CD4-positive, alpha-beta T cell treated with Interferon alpha-2 for 1 hour (primary cell): ENCODE data around the gene DCTPP1.
"Not testable (repeated sequence)": the region's sequence is repeated elsewhere in the genome, so short reads cannot be mapped to it uniquely, and the experiment has no call there.

Source experiments
- DNase-seq, 2 donors: peaks; one replicate each; pipeline ENCODE4 v3.0.0-alpha.2; 2020 to 2022

Gene DCTPP1

DNA sequence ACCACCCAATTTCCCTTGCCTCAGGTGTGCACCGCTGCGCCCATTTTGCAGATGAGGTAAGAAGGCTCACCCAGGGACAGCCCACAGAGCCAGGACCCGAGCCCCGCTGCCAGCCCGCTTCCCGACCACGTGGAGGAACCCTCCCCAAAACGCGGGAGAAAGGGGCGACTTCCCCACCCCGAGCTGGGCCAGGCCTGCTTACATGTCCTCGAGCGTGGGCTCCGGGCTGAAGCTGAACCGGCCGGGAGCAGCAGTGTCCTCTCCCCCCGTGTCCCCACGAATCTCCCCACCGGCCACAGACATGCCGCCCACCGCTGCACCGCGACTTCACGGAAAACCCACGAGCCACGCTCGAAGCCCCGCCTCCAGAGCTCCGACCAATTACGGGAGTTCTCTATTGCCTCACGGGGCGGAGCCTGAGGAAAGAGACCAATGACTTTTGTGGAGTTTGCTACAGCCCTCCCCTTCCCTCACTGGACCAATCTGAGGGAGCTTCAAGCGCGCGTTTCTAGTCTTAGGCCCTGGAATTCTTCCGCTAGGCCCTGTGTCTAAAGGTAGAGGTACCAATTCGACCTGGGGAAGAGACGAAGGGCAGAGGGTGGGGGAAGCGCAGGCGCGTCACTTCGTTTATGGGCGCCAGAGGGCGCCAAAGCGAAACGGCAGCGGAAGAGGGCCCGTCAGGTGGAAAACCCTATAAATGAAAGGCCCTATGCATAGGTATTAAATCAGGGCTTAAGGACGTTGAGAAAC, at the start of gene DCTPP1:
DCTPP1 (minus strand) TSS at position 353 of the 750 bp plus-strand sequence; CDS start at position 303, 50 bp downstream.
- DNase-seq: peak; percentile 98 to 99

DNA sequence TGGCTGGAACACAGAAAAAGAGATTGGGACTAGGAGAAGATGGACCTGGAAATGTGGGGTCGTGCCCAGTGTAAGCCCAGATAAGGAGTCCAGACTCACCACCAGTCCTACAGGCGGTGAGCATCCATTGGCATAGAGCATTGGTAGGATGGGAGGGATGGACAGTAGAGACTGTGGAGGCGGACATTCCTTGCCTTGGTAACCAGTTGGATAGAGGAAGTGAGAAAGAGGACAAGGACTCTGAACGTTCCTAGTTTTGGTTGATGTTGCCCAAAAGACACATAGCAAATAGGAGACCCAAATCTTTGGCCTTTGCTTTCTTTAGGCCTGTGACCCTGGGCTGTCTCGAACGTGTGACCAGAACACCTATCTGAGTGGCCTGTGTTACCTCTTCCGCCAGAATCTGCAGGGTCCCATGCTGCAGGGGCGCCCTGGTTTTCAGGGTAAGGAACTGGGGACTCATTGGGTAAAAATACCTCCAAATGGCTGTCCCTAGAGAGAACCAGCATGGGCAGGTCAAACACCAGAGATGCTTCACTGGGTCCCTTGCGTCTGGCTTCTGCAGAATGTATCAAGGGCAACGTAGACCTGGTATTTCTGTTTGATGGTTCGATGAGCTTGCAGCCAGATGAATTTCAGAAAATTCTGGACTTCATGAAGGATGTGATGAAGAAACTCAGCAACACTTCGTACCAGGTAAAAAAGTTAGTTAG, 49.1 kb upstream of the DCTPP1 start:
- DNase-seq: no peak

DNA sequence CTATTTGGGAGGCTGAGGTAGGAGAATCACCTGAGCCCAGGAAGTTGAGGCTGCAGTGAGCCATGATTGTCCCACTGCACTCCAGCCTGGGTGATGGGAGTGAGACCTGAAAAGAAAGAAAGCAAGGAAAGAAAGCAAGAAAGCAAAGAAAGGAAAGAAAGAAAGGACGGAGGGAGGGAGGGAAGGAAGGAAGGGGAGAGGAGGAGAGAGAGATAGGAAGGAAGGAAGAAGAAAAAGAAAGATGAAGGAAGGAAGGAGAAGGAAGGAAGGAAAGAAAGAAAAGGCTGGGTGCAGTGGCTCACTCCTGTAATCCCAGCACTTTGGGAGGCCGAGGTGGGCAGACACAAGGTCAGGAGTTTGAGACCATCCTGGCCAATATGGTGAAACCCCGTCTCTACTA, 47.9 kb upstream of the DCTPP1 start:
- DNase-seq: not testable (repeated sequence)

DNA sequence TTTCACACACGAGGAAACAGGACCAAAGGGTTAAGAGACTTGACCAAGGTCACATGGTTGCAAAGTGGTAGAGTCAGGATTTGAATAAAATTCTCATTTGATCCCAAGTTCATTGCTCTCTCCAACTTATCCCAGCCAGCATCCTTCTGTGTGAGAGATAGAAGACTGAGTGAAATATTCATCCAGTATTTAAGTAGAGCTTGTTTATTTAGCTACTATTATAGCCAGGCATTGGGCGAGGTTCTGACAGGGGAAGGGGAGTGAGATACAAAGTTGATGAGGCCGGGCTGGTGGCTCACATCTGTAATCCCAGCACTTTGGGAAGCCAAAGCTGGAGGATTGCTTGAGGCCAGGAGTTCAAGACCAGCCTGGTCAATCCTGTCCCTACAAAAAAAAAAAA, 47.2 kb upstream of the DCTPP1 start:
- no peak for DNase-seq

DNA sequence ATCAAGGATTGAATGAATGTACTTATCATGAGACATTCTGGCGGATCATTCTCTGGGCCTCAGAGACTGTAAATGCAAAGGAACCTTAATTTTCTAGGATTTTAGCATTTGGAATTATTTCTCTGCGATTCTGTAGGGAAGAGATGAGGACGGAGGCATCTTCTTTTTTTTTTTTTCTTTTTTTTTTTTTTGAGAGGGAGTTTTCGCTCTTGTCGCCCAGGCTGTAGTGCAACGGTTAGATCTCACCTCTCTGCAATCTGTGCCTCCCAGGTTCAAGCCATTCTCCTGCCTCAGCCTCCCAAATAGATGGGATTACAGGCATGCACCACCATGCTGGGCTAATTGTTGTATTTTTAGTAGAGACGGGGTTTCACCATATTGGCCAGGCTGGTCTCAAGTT, 44.9 kb upstream of the DCTPP1 start:
- DNase-seq: no peak

DNA sequence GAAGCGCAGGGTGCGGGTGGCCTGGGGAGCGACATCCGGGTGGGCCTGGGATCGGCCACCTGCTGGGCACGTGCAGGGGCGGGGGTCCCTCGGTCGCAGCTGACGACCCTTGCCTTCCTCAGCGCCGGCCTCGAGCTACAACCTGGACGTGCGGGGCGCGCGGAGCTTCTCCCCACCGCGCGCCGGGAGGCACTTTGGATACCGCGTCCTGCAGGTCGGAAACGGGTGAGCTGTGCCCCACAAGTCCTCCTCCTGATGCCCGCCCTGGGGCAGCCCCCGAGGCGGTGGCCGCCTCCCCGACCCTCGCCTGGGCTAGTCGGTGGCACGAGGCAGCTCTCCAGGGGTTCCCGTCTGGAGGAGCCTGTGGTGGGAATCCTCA, 44.2 kb upstream of the DCTPP1 start:
- DNase-seq: no peak

DNA sequence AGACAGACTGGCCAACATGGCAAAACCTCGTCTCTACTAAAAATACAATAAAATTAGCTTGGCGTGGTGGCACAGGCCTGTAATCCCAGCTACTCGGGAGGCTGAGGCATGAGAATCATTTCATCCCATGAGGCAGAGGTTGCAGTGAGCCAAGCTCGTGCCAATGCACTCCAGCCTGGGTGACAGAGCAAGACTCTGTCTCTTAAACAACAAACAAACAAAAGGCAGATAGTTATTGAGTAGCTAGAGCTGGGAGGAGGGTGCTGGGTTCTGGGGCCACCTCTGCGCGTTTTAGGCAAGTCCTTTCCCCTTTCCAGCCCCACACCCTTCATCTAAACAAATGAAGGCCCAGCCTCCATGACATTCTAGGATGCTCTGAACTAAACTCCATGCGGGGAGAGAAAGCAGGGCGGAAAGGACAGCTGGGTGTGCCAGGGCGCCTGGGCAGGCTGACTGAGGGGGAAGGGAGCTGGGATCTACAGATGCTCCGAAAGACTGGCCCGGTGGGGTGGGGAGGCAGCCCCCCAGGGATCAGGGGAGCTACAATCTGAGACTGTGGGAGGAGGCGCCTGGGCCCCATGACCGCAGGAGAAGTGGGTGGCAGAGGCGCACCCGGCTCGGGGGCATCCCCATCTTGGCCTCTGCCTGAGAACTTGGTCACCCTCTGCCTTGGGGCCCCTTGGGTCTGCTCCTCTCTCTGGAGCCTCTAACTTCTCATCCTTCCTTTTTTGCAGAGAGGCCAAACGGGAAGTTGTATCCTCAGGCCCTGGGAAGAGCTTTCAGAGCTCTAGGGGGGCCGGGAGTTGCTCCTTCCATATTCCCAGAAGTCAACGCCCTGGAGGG, 43.6 kb upstream of the DCTPP1 start:
- peak; percentile 34 to 58 for DNase-seq

DNA sequence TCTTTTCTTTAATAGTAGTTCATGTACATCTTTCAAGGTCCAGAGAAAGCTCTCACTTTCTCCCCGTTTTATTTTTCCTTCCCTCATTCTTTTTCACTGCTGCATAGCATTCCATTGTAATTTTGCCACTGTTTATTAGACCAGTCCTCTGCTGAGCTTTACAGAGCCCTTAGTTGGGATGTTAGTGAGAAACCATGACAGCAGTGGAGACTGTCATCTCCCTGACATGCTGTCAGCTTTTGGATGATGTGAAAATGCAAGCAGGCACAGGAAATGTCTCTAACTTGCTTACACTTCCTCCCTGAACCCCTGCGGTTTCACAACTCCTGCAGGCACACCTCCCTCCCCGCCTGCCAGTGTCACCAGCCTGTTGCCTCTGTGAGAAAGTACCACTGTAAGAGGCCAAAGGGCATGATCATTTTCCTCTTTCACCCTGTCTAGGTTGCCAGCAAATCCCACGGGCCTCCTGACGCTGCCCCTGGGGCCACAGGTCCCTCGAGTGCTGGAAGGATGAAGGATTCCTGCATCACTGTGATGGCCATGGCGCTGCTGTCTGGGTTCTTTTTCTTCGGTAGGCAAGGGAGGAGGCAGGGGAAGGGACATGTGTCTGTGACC, 42.6 kb upstream of the DCTPP1 start, which contains the start of gene ITGAL:
ITGAL (plus strand) TSS at position 415 of the 615 bp plus-strand sequence; CDS start at position 511, 96 bp downstream.
- DNase-seq: peak; percentile 82 to 90

DNA sequence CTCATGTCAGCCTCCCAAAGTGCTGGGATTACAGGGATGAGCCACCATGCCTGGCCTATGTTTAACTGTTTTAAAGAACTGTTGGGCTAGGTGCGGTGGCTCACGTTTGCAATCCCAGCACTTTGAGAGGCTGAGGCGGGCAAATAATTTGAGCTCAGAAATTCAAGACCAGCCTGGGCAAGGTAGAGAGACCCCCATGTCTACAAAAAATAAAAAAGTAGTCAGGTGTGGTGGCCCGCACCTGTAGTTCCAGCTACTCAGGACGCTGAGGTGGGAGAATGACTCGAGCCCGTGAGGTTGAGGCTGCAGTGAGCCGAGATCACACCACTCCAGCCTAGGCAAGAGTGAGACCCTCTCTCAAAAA, 40.8 kb upstream of the DCTPP1 start:
- DNase-seq: no peak

DNA sequence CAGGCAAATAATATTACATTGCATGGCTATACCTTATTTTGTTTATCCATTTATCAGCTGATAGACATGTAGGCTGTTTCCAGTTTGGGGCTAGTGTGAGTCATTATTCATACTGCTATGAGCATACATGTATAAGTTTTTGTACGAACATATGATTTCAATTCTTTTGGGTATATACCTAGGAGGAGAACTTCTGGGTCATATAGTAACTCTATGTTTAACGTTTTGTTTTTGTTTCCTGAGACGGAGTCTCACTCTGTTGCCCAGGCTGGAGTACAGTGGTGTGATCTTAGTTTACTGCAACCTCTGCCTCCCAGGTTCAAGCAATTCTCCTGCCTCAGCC, 40.3 kb upstream of the DCTPP1 start:
- no peak for DNase-seq

DNA sequence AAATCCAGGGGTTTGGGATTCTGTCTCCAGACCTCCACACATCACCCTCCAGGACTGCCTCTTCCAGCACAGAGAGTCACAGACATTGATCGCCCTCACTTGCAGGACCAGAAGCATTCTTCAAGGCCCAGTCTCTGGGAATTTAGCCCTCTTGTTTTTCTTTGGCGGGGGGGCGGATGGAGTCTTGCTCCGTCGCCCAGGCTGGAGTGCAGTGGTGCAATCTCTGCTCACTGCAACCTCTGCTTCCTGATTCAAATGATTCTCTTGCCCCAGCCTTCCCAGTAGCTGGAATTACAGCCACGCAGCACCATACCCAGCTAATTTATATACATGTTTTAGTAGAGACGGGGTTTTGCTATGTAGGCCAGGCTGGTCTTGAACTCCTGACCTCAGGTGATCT, 34.2 kb upstream of the DCTPP1 start:
- no peak for DNase-seq

DNA sequence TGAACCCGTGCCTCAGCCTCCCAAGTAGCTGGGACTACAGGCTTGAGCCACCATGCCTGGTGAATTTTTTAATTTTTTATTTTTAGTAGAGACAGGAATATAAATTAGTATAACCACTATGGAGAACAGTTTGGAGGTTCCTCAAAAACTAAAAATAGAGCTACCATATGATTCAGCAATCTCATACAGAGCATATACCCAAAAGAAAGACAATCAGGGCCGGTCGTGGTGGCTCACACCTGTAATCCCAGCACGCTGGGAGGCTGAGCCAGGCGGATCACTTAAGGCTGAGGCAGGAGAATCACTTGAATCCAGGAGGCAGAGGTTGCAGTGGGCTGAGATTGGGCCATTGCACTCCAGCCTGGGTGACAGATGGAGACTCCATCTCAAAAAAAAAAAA, 31.6 kb upstream of the DCTPP1 start:
- DNase-seq: not testable (repeated sequence)

DNA sequence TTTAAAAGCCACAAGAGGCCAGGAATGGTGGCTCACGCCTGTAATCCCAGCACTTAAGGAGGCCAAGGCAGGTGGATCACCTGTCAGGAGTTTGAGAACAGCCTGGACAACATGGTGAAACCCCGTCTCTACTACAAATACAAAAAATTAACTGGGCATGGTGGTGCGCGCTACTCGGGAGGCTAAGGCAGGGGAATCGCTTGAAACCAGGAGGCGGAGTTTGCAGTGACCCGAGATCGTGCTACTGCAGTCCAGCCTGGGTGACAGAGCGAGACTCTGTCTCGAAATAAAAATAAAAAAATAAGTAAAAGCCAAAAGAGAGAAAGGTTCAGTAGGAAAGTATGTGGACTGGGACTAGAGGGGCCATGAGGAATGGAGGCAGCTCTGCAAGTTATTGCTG, 29.6 kb upstream of the DCTPP1 start:
- DNase-seq: no peak

DNA sequence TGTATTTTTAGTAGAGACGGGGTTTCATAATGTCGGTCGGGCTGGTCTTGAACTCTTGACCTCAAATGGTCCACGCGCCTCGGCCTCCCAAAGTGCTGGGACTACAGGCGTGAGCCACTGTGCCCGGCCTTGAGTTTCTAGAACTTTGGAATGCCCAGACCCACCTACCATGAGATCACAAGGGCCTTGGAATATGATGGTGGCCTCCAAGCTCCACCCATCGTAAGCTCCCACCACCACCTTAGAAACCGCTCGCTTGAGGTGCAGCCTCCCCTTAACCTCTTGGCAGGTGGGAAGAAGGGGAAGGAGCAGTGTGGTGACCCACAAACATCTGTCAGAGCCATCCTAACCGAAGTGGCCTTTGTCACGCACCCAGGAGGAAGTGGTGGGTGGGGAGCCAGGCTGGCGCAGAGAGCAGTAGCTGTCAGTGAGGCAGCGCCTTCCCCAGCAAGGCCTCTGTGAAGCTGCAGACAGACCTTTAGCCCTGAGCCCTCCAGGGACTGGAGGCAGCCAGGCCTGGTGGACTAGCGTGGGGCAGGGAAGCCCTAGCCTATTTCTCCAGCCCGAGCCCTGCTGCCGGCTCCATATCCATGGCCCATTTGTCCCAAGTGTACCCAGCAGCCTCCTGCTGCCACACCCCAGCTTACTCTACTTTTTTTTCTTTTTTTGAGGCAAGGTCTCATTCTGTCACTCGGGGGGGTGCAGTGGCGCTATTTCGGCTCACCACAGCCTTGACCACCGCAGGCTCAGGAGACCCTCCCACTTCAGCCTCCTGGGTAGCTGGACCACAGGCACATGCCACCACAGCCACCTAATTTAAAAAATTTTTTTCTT, 28.9 kb upstream of the DCTPP1 start:
- peak; percentile 67 to 78 for DNase-seq

DNA sequence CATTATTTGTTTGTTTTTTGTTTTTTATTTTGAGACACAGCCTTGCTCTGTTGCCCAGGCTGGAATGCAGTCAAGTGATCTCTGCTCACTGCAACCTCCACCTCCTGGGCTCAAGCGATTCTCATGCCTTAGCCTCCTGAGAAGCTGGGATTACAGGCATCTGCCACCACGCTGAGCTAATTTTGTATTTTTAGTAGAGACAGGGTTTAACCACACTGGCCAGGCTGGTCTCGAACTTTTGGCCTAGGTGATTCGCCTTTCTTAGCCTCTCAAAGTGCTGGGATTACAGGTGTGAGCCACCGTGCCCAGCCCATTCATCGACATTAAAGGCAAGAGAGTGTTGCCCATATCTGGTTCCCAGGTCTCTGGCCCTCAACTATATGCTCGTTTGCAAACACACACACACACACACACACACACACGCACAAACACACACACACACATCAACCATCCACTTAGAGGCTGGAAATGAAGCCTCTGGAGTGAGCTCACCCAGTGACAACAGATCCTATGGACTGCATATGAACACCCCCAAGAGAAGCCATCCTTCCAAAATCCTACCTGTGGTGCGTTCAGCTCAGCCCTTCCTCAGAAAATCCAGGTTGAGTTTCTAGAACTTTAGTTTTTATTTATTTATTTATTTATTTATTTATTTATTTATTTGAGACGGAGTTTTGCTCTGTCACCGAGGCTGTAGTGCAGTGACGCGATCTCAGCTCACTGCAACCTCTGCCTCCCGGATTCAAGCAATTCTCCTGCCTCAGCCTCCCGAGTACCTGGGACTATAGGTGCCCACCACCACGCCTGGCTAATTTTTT, 28.1 kb upstream of the DCTPP1 start:
- no peak for DNase-seq

DNA sequence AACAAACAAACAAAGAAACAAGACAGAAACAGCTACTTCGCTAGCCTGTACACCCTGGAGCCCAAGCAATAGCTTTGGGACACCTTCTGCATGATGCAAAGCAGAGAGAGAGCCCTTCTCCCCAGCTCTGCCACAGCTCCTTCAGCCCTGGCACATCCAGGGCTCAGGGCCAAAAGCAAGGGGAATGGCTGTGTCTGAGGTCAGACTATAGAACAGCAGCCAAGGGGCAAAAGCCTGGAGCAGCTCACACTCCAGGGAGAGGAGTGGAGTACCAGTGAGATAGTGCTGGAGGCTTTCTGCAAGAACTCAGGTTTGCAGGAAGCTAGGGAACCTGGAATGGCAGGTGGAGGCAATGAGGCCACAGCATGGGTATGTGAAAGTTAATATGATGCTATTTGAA, 27.4 kb upstream of the DCTPP1 start:
- DNase-seq: no peak

DNA sequence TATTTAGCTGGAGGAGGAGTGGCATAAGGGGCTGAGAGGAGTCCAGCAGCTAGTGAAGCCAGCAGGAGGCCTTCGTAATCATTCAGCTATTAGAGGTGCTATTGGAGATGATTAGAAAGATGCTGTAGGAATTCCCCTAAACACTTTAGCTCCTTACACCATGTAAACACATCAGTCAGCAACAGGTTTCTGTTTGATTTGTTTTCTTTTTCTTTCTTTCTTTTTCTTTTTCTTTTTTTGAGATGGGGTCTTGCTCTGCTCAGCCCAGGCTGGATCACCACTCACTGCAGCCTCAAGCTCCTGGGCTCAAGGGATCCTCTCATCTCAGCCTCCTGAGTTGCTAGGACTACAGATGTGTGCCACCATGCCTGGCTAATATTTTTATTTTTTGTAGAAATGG, 26.5 kb upstream of the DCTPP1 start:
- DNase-seq: no peak

DNA sequence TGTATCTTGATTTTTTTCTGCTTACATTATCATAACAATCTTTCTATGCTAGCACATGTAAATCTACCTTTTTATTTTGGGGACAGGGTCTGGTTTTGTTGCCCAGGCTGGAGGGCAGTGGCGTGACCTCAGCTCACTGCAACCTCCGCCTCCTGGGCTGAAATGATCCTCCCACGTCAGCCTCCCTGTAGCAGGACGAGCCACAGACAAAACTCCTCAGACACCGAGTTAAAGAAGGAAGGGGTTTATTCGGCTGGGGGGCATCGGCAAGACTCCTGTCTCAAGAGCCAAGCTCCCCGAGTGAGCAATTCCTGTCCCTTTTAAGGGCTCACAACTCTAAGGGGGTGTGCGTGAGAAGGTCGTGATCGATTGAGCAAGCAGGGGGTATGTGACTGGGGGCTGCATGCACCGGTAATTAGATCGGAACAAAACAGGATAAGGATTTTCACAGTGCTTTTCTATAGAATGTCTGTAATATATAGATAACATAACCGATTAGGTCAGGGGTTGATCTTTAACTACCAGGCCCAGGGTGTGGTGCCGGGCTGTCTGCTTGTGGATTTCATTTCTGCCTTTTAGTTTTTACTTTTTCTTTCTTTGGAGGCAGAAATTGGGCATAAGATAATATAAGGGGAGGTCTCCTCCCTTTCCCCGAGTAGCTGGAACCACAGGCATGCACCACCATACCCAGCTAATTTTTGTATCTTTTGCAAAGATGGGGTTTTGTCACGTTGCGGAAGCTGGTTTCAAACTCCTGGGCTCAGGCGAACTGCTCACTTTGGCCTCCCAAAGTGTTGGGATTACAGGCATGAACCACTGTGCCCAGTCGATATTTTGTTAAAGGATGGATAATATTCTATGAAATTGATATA, 23.1 kb upstream of the DCTPP1 start:
- not testable (repeated sequence) for DNase-seq

DNA sequence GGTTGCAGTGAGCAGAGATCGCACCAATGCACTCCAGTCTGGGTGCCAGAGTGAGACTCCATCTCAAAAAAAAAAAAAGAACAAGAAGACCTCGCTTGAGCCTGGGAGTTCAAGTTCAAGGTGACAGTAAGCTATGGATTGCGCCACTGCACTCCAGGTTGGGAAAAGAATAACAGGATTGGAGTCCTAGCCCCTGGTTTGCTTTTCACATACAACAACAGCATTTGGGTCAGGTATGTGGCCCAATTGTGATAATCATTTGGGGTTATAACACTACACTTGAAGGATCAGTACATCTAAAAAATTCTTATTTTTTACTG, 19.2 kb upstream of the DCTPP1 start:
- DNase-seq: no peak

DNA sequence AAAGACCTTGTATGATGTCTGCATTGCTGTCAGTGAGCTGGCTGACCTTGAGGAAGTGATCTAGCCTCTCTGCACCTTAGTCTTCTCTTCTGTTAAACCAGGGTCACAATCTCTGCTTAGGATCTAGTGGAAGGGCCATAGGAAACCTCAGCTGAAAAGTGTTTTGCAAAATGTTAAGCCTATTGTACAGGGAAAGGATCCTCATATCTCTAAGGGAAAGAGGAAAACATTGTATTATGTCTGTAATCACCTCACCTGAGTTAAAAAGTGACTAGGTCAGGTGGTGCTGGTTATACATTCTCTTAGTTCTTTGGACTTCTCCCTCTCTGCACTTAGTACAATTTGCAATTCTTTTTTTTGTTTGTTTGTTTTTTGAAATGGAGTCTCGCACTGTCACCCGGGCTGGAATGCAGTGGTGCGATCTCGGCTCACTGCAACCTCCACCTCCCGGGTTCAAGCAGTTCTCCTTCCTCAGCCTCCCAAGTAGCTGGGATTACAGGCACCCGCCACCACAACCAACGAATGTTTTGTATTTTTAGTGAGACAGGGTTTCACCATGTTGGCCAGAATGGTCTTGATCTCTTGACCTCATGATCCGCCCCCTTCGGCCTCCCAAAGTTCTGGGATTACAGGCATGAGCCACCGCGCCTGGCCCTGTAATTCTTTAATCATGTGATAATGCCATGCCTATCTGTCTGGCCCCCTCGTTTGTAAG, 17.8 kb upstream of the DCTPP1 start:
- no peak for DNase-seq
